ENCODE data around the gene EIPR1. TPM values are rescaled to one million over a fixed set of nuclear protein-coding genes. Genes with fewer than 3 reads are reported as not detected.

EIPR1 gene
- total RNA-seq, 1 donor from 2014 or later = 52.9 TPM

DNA sequence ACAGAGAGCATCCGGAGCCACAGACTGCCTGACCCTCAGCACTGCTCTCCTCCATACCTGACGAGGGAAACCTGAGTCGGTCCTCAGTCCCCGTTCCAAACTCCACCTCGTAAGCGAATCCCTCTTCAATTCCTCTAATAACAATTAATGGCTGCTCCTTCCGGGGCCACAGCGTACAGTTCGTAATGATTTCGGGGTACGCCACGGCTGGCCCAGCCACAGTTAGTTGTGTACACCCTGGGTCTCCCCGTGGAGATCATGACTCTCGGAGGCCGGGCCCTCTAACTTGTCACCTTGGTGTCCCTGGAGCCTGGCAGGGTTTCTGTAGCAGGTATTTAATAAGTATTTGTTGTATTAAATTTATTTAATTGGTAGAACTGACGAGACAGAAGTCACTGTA is 121.5 kb downstream of the EIPR1 start:
- no peak for DNase-seq (ENCODE audit: low read depth)

DNA sequence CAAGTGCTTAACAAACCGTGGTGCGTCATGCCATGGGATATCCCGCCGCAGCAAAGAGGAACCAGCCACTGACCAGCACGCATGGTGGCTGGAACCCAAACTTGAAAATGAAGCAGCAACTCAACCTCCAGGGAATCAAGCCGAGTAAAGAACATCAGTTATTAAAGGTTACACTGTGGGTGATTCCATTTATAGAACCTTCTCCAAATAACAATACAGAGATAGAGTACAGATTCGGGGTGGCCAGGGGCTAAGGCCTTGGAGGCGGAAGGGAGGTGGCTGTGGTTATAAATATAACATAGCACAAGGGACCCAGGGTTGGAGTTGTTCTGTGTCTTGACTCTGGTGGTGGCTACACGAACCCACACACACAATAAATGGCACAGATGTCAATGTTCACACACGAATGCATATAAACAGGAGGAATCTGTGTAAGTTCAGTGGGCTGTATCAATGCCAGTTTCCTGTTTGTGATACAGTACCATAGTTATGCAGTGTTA is 123.1 kb downstream of the EIPR1 start:
- DNase-seq (ENCODE audit: low read depth) = no peak

DNA sequence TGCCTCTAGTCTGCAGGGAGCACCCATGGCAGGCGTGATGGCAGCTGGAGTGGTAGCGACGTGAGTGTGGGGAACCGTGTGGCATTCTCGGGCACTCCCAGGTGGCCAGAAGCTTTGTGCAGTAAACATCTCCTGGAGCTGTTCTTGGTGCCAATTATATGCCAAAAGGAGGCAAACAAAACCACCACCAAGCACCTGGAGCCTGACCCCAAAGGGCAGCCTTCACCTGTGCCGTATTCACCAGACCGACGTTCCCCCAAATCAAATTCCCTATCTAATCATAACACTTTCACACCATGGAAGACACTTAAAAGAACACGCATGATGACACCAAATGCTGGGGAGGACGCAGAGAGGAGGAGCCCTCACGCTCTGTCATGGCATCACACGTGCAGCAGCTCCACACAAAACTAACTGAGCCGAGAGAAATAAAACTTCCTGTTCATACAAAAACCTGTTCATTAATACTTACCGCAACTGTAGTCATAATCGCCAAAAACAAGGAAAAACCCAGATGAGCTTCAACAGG is 123.6 kb downstream of the EIPR1 start:
- no peak for DNase-seq (ENCODE audit: low read depth)

DNA sequence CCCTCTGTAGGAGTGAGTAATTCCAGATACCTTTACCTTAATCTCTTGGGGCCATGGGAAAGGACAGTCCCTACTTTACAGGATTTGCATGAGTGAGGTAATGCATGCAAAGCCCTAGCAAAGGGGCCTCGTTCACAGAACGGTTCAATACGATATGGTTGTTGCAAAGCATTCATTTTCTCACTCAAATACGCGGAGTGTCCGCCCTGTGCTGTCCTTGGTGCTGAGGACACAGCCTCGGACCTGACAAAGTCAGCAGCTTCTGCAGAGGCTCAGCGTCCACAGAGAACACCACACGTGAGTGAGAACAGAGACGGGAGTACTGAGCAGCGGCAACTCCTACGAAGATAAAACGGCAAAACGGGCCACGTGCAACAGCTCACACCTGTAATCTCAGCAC is 125.7 kb downstream of the EIPR1 start:
- no peak for DNase-seq (ENCODE audit: low read depth)

DNA sequence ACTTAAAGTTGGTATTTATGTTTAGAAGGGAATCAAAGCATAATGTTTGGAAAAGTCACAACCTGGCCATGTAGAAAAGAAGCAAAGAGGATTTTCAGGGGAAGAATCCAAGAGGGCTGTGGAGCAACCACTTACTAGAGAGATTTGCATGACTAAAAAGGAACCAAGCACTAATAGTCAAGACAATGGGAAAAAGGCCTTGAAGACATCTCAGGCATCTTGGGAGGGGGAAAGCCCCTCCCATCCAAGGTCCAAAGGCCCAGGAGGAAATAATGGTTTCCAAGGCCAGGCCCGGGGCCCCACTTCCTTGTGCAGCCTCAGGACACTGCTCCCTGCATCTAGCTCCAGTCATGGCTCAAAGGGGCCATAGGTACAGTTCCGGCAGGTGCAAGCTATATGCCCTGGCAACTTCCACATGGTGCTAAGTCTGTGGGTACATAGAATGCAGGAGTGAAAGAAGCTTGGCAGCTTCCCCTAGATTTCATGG is 128.1 kb downstream of the EIPR1 start:
- no peak for DNase-seq (ENCODE audit: low read depth)

DNA sequence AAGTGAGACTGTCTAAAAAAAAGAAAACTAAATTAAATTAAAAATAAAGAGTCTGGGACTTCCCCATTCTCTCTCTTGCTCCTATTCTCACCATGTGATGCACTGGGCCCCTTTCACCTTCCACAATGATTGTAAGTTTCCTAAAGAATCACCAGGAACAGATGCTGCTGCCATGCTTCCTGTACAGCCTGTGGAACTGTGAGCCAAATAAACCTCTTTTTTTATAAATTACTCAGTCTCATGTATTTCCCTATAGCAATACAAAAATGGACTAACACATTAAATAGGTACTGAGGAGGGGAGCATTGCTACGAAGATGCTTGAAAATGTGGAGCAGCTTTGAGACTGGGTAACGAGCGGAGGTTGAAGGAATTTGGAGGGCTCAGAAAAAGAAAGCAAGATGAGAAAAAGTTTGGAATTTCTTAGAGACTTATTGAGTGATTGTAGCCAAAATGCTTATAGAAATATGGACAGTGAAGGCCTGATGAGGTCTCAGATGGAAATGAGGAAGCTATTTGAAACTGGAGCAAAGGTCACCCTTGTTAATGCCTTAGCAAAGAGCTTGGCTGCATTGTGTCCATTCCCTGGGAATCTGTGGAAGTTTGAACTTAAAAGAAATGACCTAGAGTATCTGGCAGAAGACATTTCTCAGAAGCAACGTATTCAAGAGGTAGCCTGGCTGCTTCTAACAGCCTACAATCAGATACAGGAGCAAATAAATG is 128.7 kb downstream of the EIPR1 start:
- no peak for DNase-seq (ENCODE audit: low read depth)

DNA sequence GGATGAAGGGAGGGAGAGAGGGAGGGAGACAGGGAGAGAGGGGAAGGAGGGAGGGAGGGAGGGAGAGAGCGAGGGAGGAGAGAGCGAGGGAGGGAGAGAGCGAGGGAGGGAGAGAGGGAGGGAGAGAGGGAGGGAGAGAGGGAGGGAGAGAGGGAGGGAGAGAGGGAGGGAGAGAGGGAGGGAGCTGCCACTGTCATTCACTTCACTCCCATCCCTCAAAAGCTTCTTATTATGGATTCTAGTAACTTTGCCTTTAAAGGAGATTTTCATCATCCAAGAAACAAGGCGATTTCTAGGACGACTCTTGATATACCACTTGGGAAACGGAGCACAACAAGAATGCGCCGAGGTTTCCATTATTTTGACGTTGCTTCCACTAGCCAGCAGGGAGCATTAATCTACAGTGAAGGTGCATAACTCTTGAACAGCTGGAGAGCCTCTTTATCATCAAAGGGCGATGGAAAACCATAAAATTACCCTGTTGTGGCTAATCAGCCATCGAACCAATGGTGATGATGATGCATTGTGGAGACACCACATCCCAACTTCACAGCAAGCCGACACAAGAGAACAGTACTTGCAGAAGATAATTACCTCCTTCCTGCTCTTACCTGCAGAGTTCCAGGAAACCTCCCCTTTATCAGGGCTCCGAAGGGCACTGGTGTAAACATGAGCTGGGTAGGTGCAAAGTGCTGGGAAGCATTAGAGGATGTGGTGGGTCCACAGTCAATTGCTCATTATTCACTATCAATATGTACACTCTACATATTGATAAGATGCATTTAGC is 130.5 kb downstream of the EIPR1 start:
- no peak for DNase-seq (ENCODE audit: low read depth)

DNA sequence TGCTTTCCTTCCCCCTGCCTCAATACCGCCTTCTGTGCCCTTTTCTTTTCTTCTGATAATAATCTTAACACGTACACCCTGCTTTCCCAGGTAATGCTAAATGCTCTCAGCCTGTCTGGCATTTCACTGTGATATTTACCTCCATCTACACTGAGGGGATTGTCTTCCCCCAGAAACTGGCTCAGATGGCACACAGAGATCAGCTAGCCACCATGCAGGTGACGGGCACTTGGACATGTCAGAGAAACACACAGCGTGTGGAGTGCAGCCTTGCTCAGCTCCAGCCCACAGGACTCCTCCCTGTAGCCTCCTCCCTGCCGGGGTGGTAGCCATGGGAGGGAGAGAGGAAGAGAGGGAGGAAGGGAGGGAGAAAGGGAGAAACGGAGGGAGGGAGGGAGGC is 131.2 kb downstream of the EIPR1 start:
- no peak for DNase-seq (ENCODE audit: low read depth)

DNA sequence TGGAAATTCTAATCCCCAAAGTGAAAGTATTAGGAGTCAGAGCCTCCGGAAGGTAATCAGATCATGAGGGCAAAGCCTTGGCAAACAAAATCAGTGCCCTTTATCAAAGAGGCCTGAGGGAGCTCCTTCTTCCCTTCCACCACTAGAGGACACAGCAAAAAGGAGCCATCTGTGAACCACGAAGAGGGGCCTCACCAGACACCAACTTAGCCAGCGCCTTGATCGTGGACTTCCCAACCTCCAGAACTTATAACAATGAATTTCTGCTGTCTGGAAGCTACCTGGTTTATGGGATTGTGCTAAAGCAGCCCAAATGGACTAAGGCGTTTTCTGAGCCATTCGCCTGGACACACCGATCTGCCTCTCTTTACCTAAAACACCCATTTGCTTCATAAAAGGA is 133.1 kb downstream of the EIPR1 start:
- DNase-seq (ENCODE audit: low read depth) = no peak

DNA sequence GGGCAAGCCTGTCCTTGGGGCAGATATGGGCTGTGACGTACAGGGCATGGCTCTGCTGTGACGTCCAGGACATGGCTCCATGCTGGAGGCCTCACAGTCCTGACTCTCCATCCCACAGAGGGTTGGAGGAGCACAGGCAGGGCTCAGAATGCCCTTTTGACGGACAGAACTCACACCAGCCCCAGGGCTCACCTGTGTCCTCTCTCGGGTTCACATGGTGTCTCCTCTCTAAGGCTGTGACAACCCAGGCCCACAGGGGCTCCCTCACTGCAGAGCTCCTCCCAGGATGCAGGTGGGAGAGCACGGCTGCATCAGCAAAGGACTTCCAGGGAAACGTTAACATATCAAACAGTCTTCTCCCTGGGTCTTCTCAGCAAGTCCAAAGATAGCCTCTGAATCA is 133.8 kb downstream of the EIPR1 start:
- no peak for DNase-seq (ENCODE audit: low read depth)

DNA sequence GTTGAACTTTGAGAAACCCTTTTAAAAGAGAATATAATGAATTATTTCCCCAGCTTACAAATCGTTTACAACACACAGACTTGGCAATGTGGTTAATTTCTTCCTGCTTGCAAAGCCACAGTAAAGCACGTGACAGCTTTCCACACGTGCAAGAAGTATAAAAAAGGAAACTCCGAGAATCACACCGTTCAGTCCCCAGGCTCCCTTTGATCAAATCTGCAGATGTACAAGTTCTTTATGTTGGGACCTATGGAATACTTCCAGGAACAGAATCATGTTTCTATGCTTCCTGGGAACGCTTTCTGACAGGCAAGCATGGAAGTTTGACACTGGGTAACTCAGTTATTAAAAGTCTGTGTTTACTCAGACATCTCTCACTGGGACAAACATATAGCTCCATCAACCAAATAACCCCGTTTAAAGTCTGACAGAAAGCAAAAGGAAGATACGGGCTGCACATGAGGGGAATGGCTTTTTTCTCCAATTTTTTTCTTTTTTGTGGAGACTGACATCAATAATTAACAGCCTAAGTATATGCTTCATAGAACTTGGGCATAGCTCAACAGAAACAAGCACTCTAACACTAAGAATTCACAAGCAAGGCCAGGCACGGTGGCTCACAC is 134.8 kb downstream of the EIPR1 start:
- no peak for DNase-seq (ENCODE audit: low read depth)

DNA sequence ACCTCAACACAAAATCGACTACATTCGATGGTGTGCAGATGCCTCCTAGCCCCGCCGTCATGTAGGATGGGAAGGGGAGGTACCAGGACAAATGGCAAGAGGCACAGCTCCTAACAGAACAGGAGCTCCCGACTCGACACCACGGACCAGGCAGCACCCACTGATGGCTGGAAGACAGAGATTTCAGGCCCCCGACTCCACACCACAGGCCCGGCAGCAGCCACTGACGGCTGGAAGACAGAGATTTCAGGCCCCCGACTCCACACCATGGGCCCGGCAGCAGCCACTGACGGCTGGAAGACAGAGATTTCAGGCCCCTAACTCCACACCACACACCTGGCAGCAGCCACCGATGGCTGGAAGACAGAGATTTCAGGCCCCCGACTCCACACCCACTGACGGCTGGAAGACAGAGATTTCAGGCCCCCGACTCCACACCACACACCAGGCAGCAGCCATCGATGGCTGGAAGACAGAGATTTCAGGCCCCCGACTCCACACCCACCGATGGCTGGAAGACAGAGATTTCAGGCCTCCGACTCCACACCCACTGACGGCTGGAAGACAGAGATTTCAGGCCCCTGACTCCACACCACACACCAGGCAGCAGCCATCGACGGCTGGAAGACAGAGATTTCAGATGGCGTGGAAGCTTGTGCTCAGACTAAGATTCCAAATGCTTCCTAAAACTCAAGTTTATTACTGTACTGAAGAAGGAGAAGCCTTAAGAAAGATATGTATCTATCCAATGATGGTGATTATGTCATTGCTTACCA is 135.5 kb downstream of the EIPR1 start:
- DNase-seq (ENCODE audit: low read depth) = no peak

DNA sequence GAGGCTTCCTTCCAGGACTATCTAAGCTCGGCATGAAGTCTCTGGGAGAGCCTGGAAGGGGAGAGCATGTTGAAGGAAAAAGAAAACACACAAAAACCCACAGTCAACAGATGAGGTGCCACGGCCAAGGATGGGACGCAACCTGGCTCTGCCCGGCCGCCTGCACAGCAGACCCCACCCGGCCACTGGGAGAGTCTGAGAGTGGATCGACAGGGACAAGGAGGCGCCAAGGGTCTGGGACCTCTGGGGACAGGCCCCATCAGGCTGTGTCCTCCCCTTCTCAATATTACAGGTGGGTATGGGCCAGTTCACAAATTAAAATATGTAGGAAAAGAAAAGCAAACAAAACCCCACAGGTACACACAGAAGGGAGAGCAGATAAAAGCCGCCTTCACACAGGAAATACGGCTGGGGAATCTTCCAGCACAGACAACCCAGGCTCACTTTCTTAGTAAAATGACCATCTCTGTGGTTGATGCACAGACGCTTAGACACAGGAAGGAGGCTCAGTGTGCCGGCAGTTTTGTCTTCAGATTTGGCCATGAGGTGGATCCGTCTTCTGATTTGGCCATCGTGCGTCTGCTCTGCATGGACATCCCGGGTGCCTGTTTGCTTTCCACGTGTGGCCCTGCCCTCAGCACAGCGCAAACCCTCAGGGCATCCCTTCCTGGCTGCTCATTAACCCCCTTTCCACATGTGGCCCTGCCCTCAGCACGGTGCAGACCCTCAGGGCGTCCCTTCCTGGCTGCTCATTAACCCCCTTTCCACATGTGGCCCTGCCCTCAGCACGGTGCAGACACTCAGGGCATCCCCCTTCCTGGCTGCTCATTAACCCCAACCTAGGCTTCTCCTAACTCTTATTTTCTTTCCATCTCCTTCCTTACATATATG is 138.4 kb downstream of the EIPR1 start:
- DNase-seq (ENCODE audit: low read depth) = no peak

DNA sequence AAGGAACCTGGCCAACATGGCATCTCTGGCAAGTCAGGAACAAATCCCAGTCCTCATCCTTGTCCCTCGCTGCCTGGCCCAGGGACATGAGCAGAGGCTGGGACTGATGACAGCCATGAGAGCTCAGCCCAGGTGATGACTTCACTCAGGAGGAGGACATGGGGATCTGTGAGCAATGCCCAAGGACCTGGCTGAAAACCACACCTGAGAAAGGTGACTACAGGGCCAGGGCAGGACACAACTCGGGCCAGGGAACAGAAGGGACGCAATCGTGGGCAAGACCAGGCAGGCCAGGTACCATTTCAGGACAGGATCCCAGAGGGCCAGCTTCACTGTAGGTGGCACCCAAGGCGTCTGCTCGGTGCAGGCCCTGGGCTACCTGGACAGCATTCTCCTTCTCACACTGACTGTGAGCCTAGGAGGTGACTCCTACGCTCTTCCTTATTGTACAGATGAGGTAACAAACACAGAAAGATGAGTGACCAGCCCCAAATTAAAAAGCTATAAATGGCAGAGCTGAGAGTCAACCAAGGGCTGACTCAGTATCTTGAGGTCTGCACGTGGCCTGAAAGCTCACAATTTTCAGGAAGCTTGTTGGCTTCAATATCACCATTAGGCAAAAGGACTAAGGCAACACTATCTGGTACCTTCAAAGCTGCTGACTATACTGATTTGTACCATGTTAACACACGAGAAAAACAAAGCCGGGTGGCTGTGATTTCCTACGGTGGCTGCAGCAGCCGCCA is 141.1 kb downstream of the EIPR1 start:
- no peak for DNase-seq (ENCODE audit: low read depth)

DNA sequence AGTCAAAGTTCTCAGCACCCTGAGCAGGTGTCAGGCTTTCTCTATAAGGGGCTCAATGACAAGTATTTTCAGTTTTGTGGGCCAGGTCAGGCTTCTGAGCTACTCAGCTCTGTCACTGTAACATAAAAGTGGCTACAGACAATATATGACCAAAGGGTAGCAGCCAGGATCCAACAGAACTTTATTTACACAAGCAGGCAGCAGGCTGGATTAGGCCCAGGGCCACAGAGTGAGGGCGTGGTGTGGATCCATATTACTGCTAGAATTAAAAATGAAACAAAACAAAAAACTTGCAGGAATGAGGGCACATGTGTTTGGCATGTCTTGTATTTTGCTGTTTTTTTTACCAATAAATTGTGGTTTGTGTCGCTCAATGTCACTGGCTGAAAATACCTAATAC is 143.7 kb downstream of the EIPR1 start:
- no peak for DNase-seq (ENCODE audit: low read depth)

DNA sequence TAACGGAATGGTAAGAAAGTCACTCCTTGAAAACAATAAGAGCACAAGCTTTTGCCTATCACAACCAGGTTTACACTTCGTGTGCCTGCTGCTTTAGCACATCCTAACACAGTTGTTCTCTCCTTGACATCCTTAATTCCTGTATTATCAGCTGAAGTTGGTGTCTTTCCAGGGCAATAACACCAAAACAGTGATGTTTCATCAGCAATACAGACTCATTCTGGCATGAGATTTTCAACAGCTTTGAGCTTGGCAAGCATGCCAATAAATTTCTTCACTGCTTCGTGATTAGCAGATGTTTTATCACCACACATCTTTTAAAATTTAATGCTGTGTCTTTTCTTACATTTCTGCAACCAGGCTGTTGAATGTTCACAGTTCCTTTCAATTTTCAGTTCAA is 148.4 kb downstream of the EIPR1 start:
- DNase-seq (ENCODE audit: low read depth) = no peak

DNA sequence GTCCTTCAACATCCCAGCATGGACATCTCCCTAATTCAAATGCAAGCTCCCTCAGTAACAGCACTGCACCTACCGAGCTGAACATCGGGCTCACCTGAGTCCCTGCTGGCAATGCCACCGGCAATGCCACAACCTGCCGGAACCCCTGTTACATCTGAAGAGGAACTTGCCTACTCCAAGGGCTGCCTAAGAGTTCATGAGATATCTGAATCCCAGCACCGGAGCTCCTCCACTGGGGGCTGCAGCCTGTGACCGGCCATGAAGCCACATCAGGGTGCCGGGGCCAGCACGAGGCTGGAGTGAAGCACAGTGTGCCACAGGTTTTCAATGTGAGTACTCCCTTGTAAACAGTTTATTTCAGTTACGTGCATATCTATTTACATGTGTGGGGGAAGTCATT is 152.9 kb downstream of the EIPR1 start:
- DNase-seq (ENCODE audit: low read depth) = no peak

DNA sequence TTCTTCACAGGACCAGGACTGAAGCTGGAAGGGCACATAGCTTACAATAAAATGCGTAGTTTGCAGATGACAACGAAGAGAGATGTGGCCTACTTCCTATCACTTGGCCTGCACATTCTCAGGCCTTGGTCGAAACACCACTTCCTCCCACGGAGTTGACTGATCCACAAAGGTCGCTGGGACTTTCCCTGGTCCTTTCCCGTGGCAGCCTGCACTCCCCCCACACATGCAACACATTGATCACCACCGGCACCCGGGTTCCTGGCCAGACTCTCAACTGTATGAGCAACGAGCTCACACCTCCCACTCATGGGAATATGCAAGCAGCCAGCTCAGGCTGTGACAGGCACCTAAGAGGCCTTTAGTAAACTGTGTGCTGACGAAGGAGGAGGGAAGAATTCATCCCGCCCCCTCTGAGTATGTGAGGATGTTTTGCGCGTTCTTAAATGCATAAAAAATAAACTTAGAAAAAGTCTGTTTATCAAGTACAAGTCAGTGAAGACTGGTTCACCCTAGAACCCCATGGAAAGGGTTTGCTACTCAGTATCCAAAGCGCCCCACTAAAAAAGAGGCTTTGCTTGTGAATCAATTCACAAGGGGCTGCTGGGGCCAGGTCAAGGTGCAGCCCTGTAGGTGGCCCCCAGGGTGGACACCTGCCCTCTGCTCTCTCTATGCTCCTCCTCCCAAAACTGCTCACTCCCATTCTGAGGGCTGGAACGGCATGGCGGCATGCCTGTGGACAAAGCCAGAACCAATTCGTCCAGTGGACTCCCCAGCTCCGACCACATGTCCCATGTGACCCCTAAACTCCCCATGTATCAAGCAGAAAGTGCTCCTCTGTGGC is 154.3 kb downstream of the EIPR1 start:
- DNase-seq (ENCODE audit: low read depth) = no peak

All from myocyte (in vitro differentiated cells).